Osteocyte (in vitro differentiated cells): ENCODE results near the gene IL1R1. TPM values are rescaled to one million over a fixed set of nuclear protein-coding genes. Genes with fewer than 3 reads are reported as not detected.
"Not testable (repeated sequence)": the region's sequence is repeated elsewhere in the genome, so short reads cannot be mapped to it uniquely, and the experiment has no call there.

Experiments
- DNase-seq: peaks from one replicate; pipeline ENCODE4 v3.0.0; 2021; ENCODE audit warnings: mixed read lengths; ENCODE audit not compliant: unreplicated experiment; ENCODE audit errors: extremely low spot score
- H3K27ac Mint-ChIP-seq: one replicate; pipeline ENCODE4 v1.8.0; 2021; ENCODE audit warnings: mild to moderate bottlenecking, mixed read lengths; ENCODE audit not compliant: unreplicated experiment
- H3K27me3 Mint-ChIP-seq: one replicate; pipeline ENCODE4 v1.8.0; 2021; ENCODE audit warnings: mixed read lengths; ENCODE audit not compliant: unreplicated experiment
- H3K36me3 Mint-ChIP-seq: one replicate; pipeline ENCODE4 v1.8.0; 2021; ENCODE audit warnings: mixed read lengths; ENCODE audit not compliant: unreplicated experiment
- H3K4me1 Mint-ChIP-seq: one replicate; pipeline ENCODE4 v1.8.0; 2021; ENCODE audit warnings: mixed read lengths; ENCODE audit not compliant: unreplicated experiment
- H3K4me3 Mint-ChIP-seq: one replicate; pipeline ENCODE4 v1.8.0; 2021; ENCODE audit warnings: mild to moderate bottlenecking, moderate library complexity, mixed read lengths; ENCODE audit not compliant: unreplicated experiment
- H3K9me3 Mint-ChIP-seq: one replicate; pipeline ENCODE4 v1.8.0; 2021; ENCODE audit warnings: mixed read lengths; ENCODE audit not compliant: unreplicated experiment
- total RNA-seq: library from RNA; stranded (reverse); gene quantifications from 2 replicates; pipeline ENCODE4 v1.2.1, GENCODE V29; 2021
- TF ChIP-seq, protein P1 (sequence below): fragments of 200-600 bp; sonication (generic); IDR thresholded peaks from 2 replicates; pipeline ENCODE4 v1.5.0; 2021; ENCODE audit warnings: antibody characterized with exemption, mild to moderate bottlenecking, moderate library complexity

IL1R1 gene
- total RNA-seq, 1 donor from 2014 or later: 59.8 TPM

DNA sequence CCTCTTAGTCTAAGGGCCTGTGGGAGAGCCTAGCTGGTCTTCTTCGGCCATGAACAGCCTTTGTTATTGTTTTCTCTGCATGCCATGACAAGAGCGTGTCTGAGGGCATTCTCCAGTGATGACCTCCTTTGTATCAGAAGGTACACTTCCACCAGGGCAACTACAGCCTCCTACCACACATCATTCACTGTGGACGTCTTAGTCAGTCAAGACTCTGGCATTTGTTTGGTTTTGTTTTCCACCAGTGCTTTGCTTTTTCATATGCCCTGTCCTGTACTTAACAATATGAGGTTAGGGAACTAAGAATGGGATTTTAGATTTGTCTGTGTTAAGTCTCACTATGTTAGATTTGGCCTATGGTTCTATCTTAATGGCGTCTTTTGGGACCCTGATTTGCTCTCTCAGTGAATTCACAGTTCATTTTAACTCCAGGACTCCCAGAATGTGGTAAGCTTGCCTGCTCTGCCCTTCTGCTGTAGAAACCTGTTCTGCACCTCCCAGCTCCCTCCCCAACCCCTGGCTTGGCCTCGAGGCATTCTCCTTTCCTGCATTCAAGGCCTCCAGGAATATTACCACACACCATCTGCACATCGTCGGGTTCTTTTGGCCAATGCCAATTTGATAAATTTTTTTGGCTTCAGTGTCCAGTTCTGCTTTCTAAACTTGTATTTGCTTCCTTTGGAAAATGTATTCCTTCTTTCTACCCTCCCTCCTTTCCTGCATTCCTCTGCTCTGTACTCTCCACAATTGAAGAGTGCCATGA lies 42.8 kb upstream of the IL1R1 start:
- TF ChIP-seq, protein P1, sequence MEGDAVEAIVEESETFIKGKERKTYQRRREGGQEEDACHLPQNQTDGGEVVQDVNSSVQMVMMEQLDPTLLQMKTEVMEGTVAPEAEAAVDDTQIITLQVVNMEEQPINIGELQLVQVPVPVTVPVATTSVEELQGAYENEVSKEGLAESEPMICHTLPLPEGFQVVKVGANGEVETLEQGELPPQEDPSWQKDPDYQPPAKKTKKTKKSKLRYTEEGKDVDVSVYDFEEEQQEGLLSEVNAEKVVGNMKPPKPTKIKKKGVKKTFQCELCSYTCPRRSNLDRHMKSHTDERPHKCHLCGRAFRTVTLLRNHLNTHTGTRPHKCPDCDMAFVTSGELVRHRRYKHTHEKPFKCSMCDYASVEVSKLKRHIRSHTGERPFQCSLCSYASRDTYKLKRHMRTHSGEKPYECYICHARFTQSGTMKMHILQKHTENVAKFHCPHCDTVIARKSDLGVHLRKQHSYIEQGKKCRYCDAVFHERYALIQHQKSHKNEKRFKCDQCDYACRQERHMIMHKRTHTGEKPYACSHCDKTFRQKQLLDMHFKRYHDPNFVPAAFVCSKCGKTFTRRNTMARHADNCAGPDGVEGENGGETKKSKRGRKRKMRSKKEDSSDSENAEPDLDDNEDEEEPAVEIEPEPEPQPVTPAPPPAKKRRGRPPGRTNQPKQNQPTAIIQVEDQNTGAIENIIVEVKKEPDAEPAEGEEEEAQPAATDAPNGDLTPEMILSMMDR: no peak
- Mint-ChIP-seq H3K27me3 (no peaks in the 10 kb centered on the region), H3K9me3 (peaks cover 7% of the 10 kb centered on the region), H3K4me1 (peaks cover 24% of the 10 kb centered on the region), H3K27ac (no peak overlapping the region), H3K36me3 (peaks cover 2% of the 10 kb centered on the region), H3K4me3 (no peak overlapping the region)
- no peak for DNase-seq

DNA sequence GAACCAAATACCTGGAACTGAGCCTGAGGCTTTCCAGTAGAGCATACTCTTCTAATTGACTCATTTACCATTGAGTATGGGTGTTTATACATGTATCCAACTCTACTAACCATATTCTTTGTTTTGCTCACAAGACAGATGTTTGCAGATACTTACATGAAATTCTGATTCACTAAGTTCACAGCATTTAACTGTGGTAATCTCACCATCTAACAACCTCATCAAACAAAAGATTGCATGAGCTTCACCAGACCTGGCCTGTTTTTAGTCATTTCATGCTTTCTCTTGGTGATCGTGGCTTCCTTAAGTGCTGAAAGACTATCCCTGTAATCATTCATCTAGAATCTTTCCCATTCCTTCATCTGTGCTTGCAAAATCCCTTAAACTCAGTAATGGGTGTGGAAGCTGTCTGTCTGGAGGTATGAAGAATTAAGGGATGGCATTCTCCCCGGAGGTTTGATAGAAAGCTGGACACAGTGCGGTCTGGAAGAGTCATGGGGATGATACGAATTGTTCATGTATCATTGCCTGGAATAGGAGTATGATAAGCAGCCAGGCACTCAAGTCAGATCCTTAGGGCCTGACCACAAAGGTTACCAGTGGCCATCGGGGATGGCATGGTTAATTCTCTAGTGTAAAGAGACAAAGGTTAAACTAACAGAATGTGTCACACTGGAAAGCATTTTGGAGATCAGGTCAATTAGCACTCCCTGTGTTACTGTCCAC lies 42.0 kb upstream of the IL1R1 start:
- H3K4me3 Mint-ChIP-seq: no peak overlapping the region
- H3K27me3 Mint-ChIP-seq: no peaks in the 10 kb centered on the region
- H3K27ac Mint-ChIP-seq: no peak overlapping the region
- TF ChIP-seq, protein P1: no peak
- H3K36me3 Mint-ChIP-seq: peaks cover 2% of the 10 kb centered on the region
- no peak for DNase-seq
- peaks cover 7% of the 10 kb centered on the region for H3K9me3 Mint-ChIP-seq
- peaks cover 29% of the 10 kb centered on the region for H3K4me1 Mint-ChIP-seq

DNA sequence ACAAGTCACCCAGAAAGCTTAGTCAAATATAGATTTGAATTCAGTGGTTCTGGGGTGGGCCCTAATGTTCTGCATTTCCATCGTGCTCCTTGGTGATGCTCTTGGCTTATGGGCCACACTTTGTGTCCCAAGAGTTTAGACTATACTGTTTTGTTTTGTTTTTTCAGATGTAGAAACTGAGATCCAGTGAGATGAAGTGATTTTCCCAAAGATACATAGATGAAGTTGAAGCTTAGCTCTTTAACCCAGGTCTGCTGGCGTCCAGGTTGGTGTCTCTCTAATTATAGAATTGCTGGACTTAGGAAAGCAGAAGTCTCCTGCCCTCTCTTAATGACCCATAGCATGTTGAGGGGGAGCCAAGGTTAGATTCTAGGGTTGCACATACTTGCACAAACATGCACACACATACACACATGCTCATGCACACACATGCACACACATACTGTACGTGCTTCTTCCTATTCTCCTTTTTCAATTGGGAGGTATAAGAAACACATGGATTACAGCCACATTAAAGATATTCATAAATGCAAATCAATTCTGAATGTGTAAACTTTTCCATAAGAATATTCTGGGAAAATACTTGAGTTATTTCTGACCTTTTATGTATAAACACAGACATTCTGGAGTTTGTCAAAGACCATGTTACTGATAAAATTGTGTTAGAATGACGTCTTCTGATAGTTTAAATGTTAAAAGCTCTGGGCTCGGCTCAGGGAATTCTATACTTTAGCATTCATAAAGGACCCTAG lies 41.3 kb upstream of the IL1R1 start:
- Mint-ChIP-seq H3K36me3 (peaks cover 2% of the 10 kb centered on the region), H3K9me3 (peaks cover 7% of the 10 kb centered on the region), H3K4me1 (peaks cover 36% of the 10 kb centered on the region), H3K27me3 (no peaks in the 10 kb centered on the region), H3K4me3 (no peak overlapping the region), H3K27ac (no peak overlapping the region)
- TF ChIP-seq, protein P1: no peak
- DNase-seq: no peak

DNA sequence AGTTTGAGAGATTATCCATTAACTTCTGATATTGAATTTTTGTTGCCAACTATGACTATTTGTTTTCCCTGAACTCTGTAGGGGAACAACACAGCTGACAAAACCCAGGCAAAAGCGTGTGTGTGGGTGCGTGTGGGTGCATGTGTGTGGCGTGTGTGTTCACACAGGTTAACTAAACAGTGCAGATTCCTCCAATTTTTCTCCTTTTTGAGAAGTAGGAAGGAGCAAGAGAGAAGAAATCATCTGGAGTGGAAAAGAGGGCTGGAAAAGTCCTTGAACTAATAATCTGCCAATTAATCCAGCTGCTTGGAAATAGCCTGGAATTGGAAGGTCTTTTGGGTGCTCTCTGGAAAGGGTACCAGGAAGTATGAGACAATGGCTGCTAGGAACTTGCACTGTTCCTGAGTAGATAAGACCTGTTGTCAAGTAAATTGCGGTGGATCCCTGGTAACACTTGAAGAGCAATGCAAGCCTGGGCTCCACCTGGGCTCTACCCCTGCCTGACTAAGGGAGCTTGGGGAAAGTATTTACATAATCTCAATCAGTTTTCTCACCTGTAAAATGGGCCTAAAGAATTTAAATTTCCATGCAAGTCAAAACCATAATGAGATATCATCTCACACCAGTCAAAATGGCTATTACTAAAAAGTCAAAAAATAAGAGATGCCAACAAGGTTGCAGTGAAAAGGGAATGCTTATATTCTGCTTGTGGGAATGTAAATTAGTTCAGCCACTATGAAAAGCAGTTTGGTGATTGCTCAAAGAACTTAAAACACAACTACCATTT lies 40.5 kb upstream of the IL1R1 start:
- Mint-ChIP-seq H3K36me3 (peaks cover 2% of the 10 kb centered on the region), H3K4me1 (peaks cover 37% of the 10 kb centered on the region), H3K9me3 (peaks cover 7% of the 10 kb centered on the region), H3K4me3 (no peak overlapping the region), H3K27ac (no peak overlapping the region), H3K27me3 (no peaks in the 10 kb centered on the region)
- TF ChIP-seq, protein P1: no peak
- DNase-seq: no peak

DNA sequence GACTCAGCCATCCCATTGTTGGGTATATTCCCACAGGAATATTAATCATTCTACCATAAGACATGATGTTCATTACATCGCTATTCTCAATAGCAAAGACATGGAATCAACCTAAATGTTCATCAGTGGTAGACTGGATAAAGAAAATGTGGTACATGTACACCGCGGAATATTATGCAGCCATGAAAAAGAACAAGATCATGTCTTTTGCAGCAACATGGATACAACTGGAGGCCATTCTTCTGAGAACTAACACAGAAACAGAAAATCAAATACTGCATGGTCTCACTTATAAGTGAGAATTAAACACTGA lies 40.0 kb upstream of the IL1R1 start:
- H3K27me3 Mint-ChIP-seq, H3K27ac Mint-ChIP-seq, H3K9me3 Mint-ChIP-seq, H3K4me3 Mint-ChIP-seq, DNase-seq, H3K36me3 Mint-ChIP-seq: not testable (repeated sequence)
- peaks cover 37% of the 10 kb centered on the region for H3K4me1 Mint-ChIP-seq
